GM23338 (cell line): ENCODE data around the gene ATP5PO. TPM values are rescaled to one million over a fixed set of nuclear protein-coding genes. Genes with fewer than 3 reads are reported as not detected.

Source experiments
- ATAC-seq: fragments of 200-7000 bp; cut with Tn5 transposase; 3 replicates; pipeline ENCODE4 v1.9.1; 2020
- DNase-seq: peaks from one replicate; pipeline ENCODE4 v3.0.0-alpha.2; 2015; ENCODE audit warnings: low spot score
- H2AFZ ChIP-seq: fragments of 200-600 bp; sonication (generic); 2 replicates; pipeline ENCODE4 v1.8.0; 2016; ENCODE audit warnings: antibody characterized with exemption, mild to moderate bottlenecking, moderate library complexity
- H3F3A ChIP-seq: fragments of 200-600 bp; sonication (generic); replicated peaks from 2 replicates; pipeline ENCODE4 v1.8.0; 2017; ENCODE audit warnings: antibody characterized with exemption, mixed run types, low read depth
- H3K27ac ChIP-seq: fragments of 200-600 bp; sonication (generic); 2 replicates; pipeline ENCODE4 v1.6.1; 2016; ENCODE audit warnings: low read depth
- H3K27me3 ChIP-seq: fragments of 200-600 bp; sonication (generic); 2 replicates; pipeline ENCODE4 v1.8.0; 2016; ENCODE audit warnings: mild to moderate bottlenecking, mixed run types, moderate library complexity; ENCODE audit not compliant: insufficient read depth
- H3K36me3 ChIP-seq: fragments of 200-600 bp; sonication (generic); 2 replicates; pipeline ENCODE4 v1.8.0; 2016; ENCODE audit warnings: mild to moderate bottlenecking; ENCODE audit not compliant: insufficient read depth
- H3K4me1 ChIP-seq: fragments of 200-600 bp; sonication (generic); 2 replicates; pipeline ENCODE4 v1.8.0; 2016; ENCODE audit warnings: mild to moderate bottlenecking, moderate library complexity; ENCODE audit not compliant: insufficient read depth
- H3K4me2 ChIP-seq: fragments of 200-600 bp; sonication (generic); 2 replicates; pipeline ENCODE4 v1.7.1; 2017; ENCODE audit warnings: mixed run types
- H3K4me3 ChIP-seq: fragments of 200-600 bp; sonication (generic); 2 replicates; pipeline ENCODE4 v1.6.1; 2016; ENCODE audit warnings: mixed run types
- H3K79me2 ChIP-seq: fragments of 200-600 bp; sonication (generic); replicated peaks from 2 replicates; pipeline ENCODE4 v1.8.0; 2017; ENCODE audit warnings: mild to moderate bottlenecking; ENCODE audit not compliant: insufficient read depth
- H3K9me2 ChIP-seq: fragments of 200-600 bp; sonication (generic); 2 replicates; pipeline ENCODE4 v1.8.0; 2017; ENCODE audit not compliant: insufficient read depth
- H4K20me1 ChIP-seq: fragments of 200-600 bp; sonication (generic); replicated peaks from 2 replicates; pipeline ENCODE4 v1.8.0; 2017; ENCODE audit warnings: mild to moderate bottlenecking; ENCODE audit not compliant: insufficient read depth
- H3K27ac Mint-ChIP-seq: 2 replicates; pipeline ENCODE4 v1.8.0; 2020; ENCODE audit warnings: inconsistent platforms, mild to moderate bottlenecking, moderate library complexity, mixed read lengths
- H3K27me3 Mint-ChIP-seq: 3 replicates; pipeline ENCODE4 v1.8.0; 2022; ENCODE audit warnings: low read depth, mild to moderate bottlenecking, moderate library complexity, mixed read lengths, inconsistent platforms; ENCODE audit not compliant: insufficient read depth, poor library complexity
- H3K36me3 Mint-ChIP-seq: 3 replicates; pipeline ENCODE4 v1.8.0; 2021; ENCODE audit warnings: low read depth, mild to moderate bottlenecking, inconsistent platforms, moderate library complexity, mixed read lengths
- H3K4me1 Mint-ChIP-seq: 3 replicates; pipeline ENCODE4 v1.8.0; 2020; ENCODE audit warnings: mild to moderate bottlenecking, inconsistent platforms, mixed read lengths
- H3K4me3 Mint-ChIP-seq: 3 replicates; pipeline ENCODE4 v1.8.0; 2021; ENCODE audit warnings: moderate library complexity, mild to moderate bottlenecking, inconsistent platforms, mixed read lengths
- H3K9me3 Mint-ChIP-seq: 3 replicates; pipeline ENCODE4 v1.8.0; 2020; ENCODE audit warnings: moderate library complexity, mild to moderate bottlenecking, inconsistent platforms, mixed read lengths
- CREB1 ChIP-seq: fragments of 250-450 bp; sonication (Bioruptor Pico); IDR thresholded peaks from 2 replicates; pipeline ENCODE4 v1.5.0; 2020; ENCODE audit warnings: low read depth, mild to moderate bottlenecking, moderate library complexity
- CTCF ChIP-seq, 2 experiments: fragments of 200-600 bp in 1 of 2; sonication (generic) in 1 of 2; conservative IDR thresholded peaks; 2 replicates each; pipeline versions ENCODE4 v1.5.1 to v1.6.1; 2016 to 2017; ENCODE audit warnings: antibody characterized with exemption in 2 of 2, low read depth in 2 of 2, mild to moderate bottlenecking in 2 of 2, moderate library complexity in 1 of 2
- ETS1 ChIP-seq: IDR thresholded peaks from 2 replicates; pipeline ENCODE4 v1.6.1; 2016; ENCODE audit warnings: antibody characterized with exemption
- EZH2 ChIP-seq: fragments of 200-600 bp; sonication (generic); IDR thresholded peaks from one replicate; pipeline ENCODE4 v1.8.0; 2017; ENCODE audit warnings: antibody characterized with exemption, mild to moderate bottlenecking, low read depth; ENCODE audit not compliant: unreplicated experiment
- EZH2phosphoT487 ChIP-seq: fragments of 200-600 bp; sonication (generic); IDR thresholded peaks from one replicate; pipeline ENCODE4 v1.8.1; 2018; ENCODE audit warnings: antibody characterized with exemption; ENCODE audit not compliant: unreplicated experiment
- JUNB ChIP-seq: IDR thresholded peaks from one replicate; pipeline ENCODE4 v1.6.1; 2016; ENCODE audit warnings: antibody characterized with exemption; ENCODE audit not compliant: unreplicated experiment
- REST ChIP-seq: IDR thresholded peaks from one replicate; pipeline ENCODE4 v1.6.1; 2018; ENCODE audit warnings: antibody characterized with exemption; ENCODE audit not compliant: unreplicated experiment
- STAT1 ChIP-seq: IDR thresholded peaks from one replicate; pipeline ENCODE4 v1.6.1; 2016; ENCODE audit warnings: antibody characterized with exemption; ENCODE audit not compliant: unreplicated experiment
- ZNF114 ChIP-seq: fragments of 250-450 bp; sonication (Bioruptor Pico); IDR thresholded peaks from 2 replicates; pipeline ENCODE4 v1.5.0; 2020; ENCODE audit warnings: mild to moderate bottlenecking, moderate library complexity
- ZNF331 ChIP-seq: fragments of 250-450 bp; sonication (Bioruptor Pico); IDR thresholded peaks from 2 replicates; pipeline ENCODE4 v1.5.0; 2020; ENCODE audit warnings: low read depth, mild to moderate bottlenecking, moderate library complexity
- ZNF462 ChIP-seq: fragments of 250-450 bp; sonication (Bioruptor Pico); IDR thresholded peaks from 2 replicates; pipeline ENCODE4 v1.5.0; 2020; ENCODE audit warnings: mild to moderate bottlenecking, moderate library complexity
- polyA plus RNA-seq: library from polyadenylated mRNA; unstranded; fragments of >200 nt; fragmentation: Nextera tagmentation; extraction: Ambion mirVana; gene quantifications from 2 replicates; pipeline ENCODE4 v1.2.1, GENCODE V29; 2016
- total RNA-seq: library from RNA; depleted of rRNA; stranded (reverse); fragments of >200 nt; shearing (Covaris generic); gene quantifications from 2 replicates; pipeline ENCODE4 v1.2.3, GENCODE V29; 2014

ATP5PO gene
- total and polyA plus RNA-seq, 2 experiments from 2014 or later: 244 to 522 TPM

GRCh38 chr21:33916200-33916567, 580 bp upstream of the ATP5PO start:
- Mint-ChIP-seq H3K36me3 (peaks cover 19% of the 10 kb centered on the region), H3K27ac (peak overlapping the region; percentile 90; the same call in 1 of the 2 replicates), H3K4me3 (peak overlapping the region; percentile 99), H3K27me3 (peaks cover 10% of the 10 kb centered on the region), H3K4me1 (peaks cover 13% of the 10 kb centered on the region; the same call in 2 of the 3 replicates), H3K9me3 (no peaks in the 10 kb centered on the region)
- H3K79me2 ChIP-seq: peaks cover 32% of the 10 kb centered on the region
- no peaks in the 10 kb centered on the region for H3K9me2 ChIP-seq
- peak overlapping the region; percentile 80 for H2AFZ ChIP-seq
- 0 out of 2 replicates have a peak, but pooled peaks cover 4% of the 10 kb centered on the region for H3K4me1 ChIP-seq
- H3K27me3 ChIP-seq: no peaks in the 10 kb centered on the region
- TF ChIP-seq CTCF (conservative IDR thresholded peaks at IDR 0.05; ENCODE audit: low read depth in 2 of 2) (no peak), ZNF462 (CRISPR knock-in tag) (no peak), ETS1 (no peak), JUNB (no peak), ZNF331 (no peak), ZNF114 (CRISPR knock-in tag) (no peak), EZH2 (no peak), CREB1 (CRISPR knock-in tag) (no peak), EZH2phosphoT487 (no peak), REST (no peak), STAT1 (no peak)
- peaks cover 4% of the 10 kb centered on the region for H4K20me1 ChIP-seq
- DNase-seq: no peak
- no peak overlapping the region; the same call in 1 of the 2 replicates for H3K27ac ChIP-seq
- peak overlapping the region; percentile 73 for H3K4me2 ChIP-seq
- H3K36me3 ChIP-seq: peaks cover 13% of the 10 kb centered on the region
- ATAC-seq: no peak; the same call in 2 of the 3 replicates
- H3F3A ChIP-seq: 0 out of 2 replicates have a peak, but pooled peaks cover 2% of the 10 kb centered on the region
- peak overlapping the region; percentile 83 for H3K4me3 ChIP-seq
